ENCODE data around the gene GABRB2. TPM values are rescaled to one million over a fixed set of nuclear protein-coding genes. Genes with fewer than 3 reads are reported as not detected.

GABRB2 gene
- total RNA-seq = 1 to 10 TPM; 1.9 to 8.0 (median 2.3) TPM

DNA sequence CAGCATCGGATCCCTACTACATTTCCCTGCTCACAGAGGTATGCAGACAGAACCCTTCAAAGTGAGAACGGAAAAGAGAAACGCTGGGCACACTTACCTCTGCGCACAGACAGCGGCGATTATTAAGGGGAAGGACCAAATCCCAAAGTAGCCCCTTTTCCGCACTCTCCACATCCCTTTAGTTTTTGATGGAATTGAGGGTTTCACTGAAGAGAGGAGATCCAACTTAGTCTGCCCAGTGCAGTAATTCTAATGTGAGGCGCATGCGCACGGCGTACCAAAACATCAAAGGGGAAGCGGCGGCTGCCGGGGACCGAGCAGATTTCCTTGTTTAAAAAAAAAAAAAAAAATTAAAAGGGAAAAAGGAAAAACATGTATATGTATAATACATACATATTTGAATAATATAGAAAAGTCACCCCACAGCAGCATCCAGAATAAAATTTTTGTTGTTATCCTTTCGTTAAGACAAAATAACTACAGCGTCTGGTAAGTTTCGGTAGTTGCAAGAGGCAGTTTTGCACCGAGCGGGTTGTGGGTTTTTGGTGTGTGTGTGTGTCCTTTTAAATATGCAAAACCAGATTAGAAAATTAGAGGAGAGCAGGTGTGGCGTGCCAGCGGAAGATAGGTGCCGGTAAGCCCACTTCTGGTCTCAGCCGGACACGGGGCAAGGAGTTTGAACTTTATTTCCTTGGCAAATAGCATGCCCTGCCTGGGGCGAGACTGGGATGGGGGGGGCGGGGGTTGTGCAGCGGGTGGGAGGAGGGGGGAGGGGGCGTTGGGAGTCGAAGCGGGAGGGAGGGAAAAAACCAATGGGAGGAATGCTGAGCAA lies at the start of gene GABRB2:
Gene GABRB2 (minus strand): TSS at position 256 of the 832 bp plus-strand sequence. CDS start 82 bp downstream, at position 174.
- ATAC-seq (ENCODE audit: low FRiP score) (peak; percentile 53), DNase-seq (ENCODE audit: low spot score) (peak; percentile 27)
- TF ChIP-seq, protein P1, sequence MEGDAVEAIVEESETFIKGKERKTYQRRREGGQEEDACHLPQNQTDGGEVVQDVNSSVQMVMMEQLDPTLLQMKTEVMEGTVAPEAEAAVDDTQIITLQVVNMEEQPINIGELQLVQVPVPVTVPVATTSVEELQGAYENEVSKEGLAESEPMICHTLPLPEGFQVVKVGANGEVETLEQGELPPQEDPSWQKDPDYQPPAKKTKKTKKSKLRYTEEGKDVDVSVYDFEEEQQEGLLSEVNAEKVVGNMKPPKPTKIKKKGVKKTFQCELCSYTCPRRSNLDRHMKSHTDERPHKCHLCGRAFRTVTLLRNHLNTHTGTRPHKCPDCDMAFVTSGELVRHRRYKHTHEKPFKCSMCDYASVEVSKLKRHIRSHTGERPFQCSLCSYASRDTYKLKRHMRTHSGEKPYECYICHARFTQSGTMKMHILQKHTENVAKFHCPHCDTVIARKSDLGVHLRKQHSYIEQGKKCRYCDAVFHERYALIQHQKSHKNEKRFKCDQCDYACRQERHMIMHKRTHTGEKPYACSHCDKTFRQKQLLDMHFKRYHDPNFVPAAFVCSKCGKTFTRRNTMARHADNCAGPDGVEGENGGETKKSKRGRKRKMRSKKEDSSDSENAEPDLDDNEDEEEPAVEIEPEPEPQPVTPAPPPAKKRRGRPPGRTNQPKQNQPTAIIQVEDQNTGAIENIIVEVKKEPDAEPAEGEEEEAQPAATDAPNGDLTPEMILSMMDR (IDR thresholded peaks at IDR 0.05) = no peak

DNA sequence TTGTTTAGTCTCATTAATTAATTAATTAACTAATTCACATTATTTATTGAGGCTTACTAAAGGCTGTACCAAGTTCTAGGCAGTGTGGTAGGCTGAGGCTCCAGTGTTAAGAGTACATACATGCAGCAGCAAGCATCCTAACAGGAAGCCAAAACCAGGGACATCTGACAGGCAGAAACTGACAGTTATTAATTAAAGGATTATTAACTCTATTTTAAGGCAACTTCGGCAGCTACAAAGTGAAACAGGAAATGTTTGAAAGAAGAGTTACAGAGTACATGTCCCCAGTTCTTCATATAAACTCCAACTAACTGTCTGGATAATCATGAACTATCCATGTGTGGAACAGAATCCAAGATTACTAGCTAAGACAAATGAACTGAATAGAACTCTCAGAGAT lies 39.3 kb upstream of the GABRB2 start:
- TF ChIP-seq, protein P1 (IDR thresholded peaks at IDR 0.05) = no peak
- no peak for ATAC-seq (ENCODE audit: low FRiP score)

GRCh38 chr5:161580621-161581020 lies 34.1 kb upstream of the GABRB2 start:
- ATAC-seq (ENCODE audit: low FRiP score) = no peak
- TF ChIP-seq, protein P1 (IDR thresholded peaks at IDR 0.05) = no peak

More for the DNA sequence above, 39.3 kb upstream of the GABRB2 start:
- no peak for DNase-seq (ENCODE audit: low spot score)

DNA sequence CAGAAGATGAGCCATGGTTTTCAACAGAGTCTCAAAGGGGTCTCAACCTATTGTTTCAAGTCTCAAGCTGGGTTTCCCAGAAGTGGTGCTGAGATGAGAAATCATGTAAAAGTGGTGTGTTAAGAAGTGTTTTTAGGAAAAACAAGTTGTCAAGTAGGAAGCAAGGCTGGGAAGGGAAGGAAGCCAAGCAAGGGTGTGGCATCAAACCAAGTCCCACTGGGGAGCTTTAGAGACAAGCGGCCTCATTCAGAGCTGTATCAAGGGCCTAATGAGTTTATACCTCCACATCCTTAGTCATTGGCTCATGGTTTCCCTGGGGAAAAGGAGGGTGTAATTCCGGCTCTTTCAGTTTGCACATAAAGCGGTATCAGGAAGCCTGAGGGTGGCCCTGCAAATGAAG lies 26.4 kb upstream of the GABRB2 start:
- DNase-seq (ENCODE audit: low spot score) = no peak
- TF ChIP-seq, protein P1 (IDR thresholded peaks at IDR 0.05) = no peak
- no peak for ATAC-seq (ENCODE audit: low FRiP score)

More at GRCh38 chr5:161580621-161581020, 34.1 kb upstream of the GABRB2 start:
- no peak for DNase-seq (ENCODE audit: low spot score)

- TF ChIP-seq, protein P1 (IDR thresholded peaks at IDR 0.05) = no peak
- no peak for ATAC-seq (ENCODE audit: low FRiP score)
- DNase-seq (ENCODE audit: low spot score) = no peak
Measured at GRCh38 chr5:161566081-161566480, 19.6 kb upstream of the GABRB2 start.

- DNase-seq (ENCODE audit: low spot score) (no peak), ATAC-seq (ENCODE audit: low FRiP score) (no peak)
- TF ChIP-seq, protein P1 (IDR thresholded peaks at IDR 0.05) = no peak
Measured at GRCh38 chr5:161562446-161562845, 15.9 kb upstream of the GABRB2 start.

GRCh38 chr5:161549106-161549505 lies 2.6 kb upstream of the GABRB2 start:
- DNase-seq (ENCODE audit: low spot score) (no peak), ATAC-seq (ENCODE audit: low FRiP score) (peak; percentile 53)
- TF ChIP-seq, protein P1 (IDR thresholded peaks at IDR 0.05) = no peak
